Brain pericyte (primary cell): Measurements from ENCODE around the gene SUPT20HL2.
"Not testable (repeated sequence)": the region's sequence is repeated elsewhere in the genome, so short reads cannot be mapped to it uniquely, and the experiment has no call there.

Source experiments
- DNase-seq: peaks from one replicate; pipeline ENCODE4 v3.0.0-alpha.2; 2012; ENCODE audit warnings: low read depth, low spot score

Gene SUPT20HL2

GRCh38 chrX:24314019-24314635 is at the start of gene SUPT20HL2:
Gene SUPT20HL2, minus strand, starts transcription at chrX:24314069. Its CDS starts 754 bp downstream, at chrX:24313315.
- DNase-seq, result no peak

DNA sequence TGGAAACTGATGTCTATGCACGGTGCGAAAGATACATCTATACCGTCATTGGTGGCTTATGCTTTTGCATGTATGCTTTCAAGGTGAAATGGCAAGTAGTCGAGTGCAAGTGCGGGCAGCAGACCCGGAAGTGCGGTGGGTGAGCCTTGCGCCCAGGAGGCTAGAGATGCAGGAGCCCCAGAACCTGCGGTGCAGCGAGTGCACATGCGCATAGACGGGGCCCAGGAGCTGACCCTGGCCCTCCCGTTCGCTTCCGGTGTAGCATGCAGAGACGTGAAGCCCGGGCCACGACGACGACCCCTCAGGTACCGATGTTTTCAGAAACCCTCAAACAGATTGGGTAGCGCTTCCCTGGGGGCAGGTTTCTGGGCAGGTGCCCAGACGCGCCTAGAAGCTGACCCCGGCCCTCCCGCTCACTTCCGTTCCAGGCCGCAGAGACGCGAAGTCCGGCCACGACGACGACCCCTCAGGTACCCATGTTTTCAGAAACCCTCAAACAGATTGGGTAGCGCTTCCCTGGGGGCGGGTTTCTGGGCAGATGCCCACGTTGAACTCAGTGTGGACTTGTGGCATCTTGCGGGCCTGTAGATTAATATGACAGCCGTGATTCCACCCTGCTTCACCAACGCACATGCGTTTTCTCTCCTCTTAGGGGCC is 48.3 kb upstream of the SUPT20HL2 start:
- DNase-seq, result not testable (repeated sequence)

DNA sequence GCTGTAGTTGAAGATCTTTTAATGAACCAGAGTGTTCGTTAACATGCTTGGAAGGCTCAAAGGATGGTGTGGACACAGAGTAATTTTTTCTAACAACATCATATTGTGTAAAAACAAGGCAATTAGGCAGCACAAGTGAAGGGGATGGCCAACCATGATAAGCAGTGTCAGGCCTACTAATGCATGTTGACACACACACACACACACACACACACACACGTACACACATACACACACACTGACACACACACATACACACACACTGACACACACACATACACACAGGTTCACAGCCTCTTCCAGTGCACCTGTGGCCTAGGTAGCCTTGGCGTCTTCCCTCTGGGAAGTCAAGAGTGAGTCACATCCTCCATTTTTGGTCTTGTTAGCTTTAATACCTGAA is 46.4 kb upstream of the SUPT20HL2 start, which contains the start of gene SUPT20HL1:
Gene SUPT20HL1, plus strand, starts transcription at position 368 of the 400 bp plus-strand sequence. CDS start 2,122 bp downstream, outside the sequence.
- no peak for DNase-seq

GRCh38 chrX:24357106-24357505 is 43.2 kb upstream of the SUPT20HL2 start:
- DNase-seq, result no peak

GRCh38 chrX:24355095-24355494 is 41.2 kb upstream of the SUPT20HL2 start:
- DNase-seq, result no peak

DNA sequence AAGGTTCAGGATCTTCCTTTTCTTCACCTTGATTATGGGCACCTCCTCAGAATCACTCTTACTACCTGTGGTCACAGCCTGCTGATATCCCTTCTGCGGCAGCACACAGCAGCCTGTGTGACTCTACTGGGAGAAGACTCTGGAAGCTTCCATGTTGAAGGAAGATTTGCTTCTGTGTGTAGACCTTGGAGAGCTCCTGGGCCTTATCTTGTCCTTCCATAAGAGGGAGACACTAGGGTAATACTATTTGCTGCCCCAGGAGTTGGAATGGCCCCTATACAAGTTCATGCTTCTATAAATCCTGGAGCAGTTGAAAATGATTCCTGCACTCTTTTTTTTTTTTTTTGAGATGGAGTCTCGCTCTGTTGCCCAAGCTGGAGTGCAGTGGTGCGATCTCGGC is 36.3 kb upstream of the SUPT20HL2 start:
- DNase-seq, result no peak

- DNase-seq, result no peak
These were observed 34.0 kb upstream of the SUPT20HL2 start for GRCh38 chrX:24347881-24348280.

DNA sequence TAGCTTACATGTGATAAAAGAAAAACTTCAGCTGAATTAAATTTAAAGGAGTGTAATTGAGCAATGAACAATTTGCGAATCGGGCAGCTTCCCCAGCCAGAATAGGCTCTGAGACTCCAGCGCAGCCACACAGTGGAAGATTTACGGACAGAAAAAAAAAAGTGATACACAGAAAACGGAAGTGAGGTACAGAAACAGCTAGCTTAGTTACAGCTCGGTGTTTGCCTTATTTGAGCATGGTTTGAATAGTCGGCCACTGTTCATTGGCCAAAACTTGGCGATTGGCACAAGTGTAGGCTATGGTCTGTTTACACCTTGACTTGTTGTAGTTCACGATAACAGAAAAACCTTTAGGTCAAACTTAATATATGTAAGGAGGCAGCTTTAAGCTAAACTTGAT is 29.9 kb upstream of the SUPT20HL2 start:
- DNase-seq, result no peak

DNA sequence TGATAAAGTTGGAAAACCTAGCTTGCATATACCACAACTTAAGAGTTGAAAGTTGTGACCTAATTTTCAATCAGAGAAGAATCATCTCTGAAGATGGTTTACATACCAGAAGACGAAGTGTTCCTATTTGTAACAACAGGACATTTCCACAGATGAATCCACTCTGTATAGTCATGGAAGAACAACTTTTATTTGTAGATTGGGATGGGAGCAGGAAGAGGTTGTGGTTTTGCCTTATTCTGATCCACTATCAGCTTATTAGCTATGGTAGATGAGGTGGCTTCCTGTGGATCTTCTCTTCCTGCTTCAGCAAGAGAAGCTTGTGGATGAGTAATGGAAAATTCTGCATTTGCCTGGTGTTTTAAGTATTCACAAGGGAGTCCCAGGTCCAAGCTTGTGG is 27.9 kb upstream of the SUPT20HL2 start:
- no peak for DNase-seq

DNA sequence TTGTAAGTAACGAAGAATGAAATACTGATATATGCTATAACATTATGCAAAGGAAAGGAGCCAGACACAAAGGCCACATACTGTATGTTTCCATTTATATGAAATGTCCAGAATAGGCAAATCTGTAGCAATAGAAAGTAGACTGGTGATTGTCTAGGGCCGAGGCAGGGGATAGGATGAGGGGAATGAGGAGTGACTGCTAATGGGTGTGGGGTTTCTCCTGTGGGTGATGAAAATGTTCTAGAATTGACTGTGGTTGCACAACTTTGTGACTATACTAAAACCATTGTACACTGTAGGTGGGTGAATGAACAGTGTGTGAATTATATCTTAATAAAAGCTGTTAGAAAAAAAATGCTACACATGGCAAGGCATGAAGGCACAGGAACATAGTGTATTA is 26.6 kb upstream of the SUPT20HL2 start:
- DNase-seq, result no peak

GRCh38 chrX:24339911-24340310 is 26.0 kb upstream of the SUPT20HL2 start:
- no peak for DNase-seq

DNA sequence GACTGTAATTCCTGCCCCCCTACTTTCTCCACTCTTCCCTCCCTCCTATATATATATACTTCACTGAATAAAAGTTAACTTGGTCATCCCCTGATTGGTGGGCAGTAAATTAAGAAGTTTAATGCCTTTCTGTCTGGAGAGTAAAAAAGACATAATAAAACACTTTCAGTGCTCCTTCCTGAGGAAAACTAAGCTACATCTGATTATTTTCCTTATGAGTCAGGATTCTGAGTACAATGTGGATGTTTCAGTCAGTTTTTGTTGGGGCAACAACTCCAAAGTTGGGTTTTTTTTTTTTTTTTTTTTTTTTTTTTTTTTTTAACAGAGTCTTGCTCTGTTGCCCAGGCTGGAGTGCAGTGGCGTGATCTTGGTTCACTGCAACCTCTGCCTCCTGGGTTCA is 22.0 kb upstream of the SUPT20HL2 start:
- DNase-seq, result no peak

- DNase-seq, result no peak
These were observed 20.6 kb upstream of the SUPT20HL2 start for GRCh38 chrX:24334461-24334860.

GRCh38 chrX:24333371-24333770 is 19.5 kb upstream of the SUPT20HL2 start:
- no peak for DNase-seq

DNA sequence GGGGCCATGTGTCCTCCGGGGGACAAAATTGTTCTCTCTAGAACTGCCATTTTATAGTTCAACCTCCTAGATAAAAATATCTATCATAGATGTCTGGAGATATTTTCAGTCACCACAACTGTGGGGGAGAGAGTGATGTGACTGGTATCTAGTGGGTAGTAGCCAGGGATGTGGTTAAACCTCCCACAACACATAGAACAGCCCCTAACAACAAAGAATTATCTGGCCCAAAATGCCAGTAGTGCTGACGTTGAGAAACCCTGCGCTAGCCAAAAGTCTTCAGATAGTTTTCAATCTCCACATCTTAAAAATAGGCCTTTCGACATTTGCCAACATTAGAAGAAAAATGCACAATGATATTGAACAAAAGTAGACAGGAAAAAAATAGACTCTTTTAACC is 19.0 kb upstream of the SUPT20HL2 start:
- DNase-seq, result no peak

GRCh38 chrX:24325231-24325630 is 11.4 kb upstream of the SUPT20HL2 start:
- no peak for DNase-seq

DNA sequence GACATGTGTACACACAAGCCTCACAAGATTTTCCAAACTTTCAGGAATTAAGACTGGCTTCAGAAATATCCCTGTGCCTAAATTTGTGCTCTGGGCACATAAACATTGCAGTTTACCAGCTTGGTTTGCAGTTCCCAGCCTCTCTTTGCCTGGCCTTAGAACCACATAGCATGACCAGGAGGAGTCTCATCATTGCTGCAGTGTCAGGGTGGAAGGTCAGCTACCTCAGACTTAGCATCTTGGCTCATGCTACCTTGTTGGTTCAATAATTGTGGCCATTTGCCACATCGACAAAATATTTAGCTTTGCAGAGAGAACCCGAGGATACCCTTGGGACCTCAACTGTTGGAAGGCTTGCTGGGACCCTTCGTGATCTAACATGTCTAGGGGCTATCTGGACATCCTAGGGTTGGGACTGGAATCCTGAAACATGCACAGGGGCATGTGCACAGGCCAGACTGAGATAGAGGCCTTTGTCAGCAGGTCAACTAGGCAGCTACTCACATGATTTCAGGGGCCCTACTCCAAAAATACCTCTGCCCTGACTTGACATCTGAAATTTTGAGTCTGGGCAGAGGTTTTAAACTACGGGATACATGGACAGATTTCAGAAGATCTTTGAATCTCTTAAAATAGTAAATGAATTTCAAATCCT is 8.0 kb upstream of the SUPT20HL2 start:
- DNase-seq, result no peak

GRCh38 chrX:24317567-24317966 is 3.7 kb upstream of the SUPT20HL2 start:
- no peak for DNase-seq

GRCh38 chrX:24316111-24316510 is 2.2 kb upstream of the SUPT20HL2 start:
- DNase-seq, result no peak

DNA sequence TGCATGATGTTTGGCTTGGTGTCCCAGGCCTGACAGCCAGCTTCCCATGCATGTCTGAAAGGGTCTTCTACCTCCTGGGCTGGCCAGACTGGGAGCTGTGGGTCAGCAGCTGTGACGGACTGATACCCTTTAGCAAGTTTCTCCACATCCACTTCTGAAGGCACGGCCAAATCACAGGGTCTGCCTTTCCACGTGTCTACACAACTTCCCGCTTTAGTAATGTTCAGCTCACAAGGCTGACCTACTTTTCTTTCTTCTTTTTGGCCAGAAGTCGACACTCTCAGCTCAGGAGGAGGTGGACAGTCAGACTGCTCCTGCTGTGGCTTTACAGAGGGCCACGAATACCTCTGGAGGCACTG is 1.6 kb downstream of the SUPT20HL2 start:
- not testable (repeated sequence) for DNase-seq

- not testable (repeated sequence) for DNase-seq
These were observed 2.2 kb downstream of the SUPT20HL2 start for GRCh38 chrX:24311507-24312248.

DNA sequence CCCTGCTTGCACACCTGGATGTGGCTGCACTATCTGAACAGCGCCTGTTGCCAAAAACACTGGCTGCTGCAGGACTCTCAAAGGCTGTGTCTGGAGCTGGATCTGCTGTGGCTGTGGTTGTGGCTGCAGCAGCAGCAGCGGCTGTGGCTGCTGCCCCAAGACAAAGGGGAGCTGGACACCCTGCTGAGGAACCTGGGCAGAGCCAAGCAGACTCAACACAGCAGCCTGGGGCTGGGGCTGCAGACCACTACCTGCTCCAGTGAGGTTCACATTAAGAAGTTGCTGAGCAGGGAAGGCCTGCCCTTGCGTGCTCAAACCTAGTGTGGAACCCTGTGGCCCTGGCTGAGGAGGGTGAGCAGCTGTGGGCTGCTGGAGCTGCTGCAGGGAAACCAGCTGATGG is 3.0 kb downstream of the SUPT20HL2 start:
- not testable (repeated sequence) for DNase-seq
